Upper lobe of left lung (tissue), 6 donors: ENCODE data around the gene CLDN14. TPM values are rescaled to one million over a fixed set of nuclear protein-coding genes. Genes with fewer than 3 reads are reported as not detected.

Experiments used
- ATAC-seq, 2 donors: fragments of 200-7000 bp; cut with Tn5 transposase; one replicate each; pipeline ENCODE4 v1.9.1; 2022; ENCODE audit warnings: mild to moderate bottlenecking in 2 of 2, moderate library complexity in 2 of 2; ENCODE audit not compliant: low FRiP score in 2 of 2
- DNase-seq, 2 donors: peaks; one replicate each; pipeline ENCODE4 v3.0.0-alpha.2; 2019 to 2020
- H3K27ac ChIP-seq, 4 donors: fragments of 200-600 bp; sonication (generic); one replicate each; pipeline ENCODE4 v1.5.1; 2016 to 2019
- H3K27me3 ChIP-seq, 4 donors: fragments of 200-600 bp; sonication (generic); one replicate each; pipeline ENCODE4 v1.5.1; 2017 to 2019
- H3K36me3 ChIP-seq, 4 donors: fragments of 200-600 bp; sonication (generic); one replicate each; pipeline ENCODE4 v1.5.1; 2016 to 2019
- H3K4me1 ChIP-seq, 4 donors: fragments of 200-600 bp; sonication (generic); one replicate each; pipeline ENCODE4 v1.5.1; 2018 to 2019
- H3K4me3 ChIP-seq, 4 donors: fragments of 200-600 bp; sonication (generic); one replicate each; pipeline ENCODE4 v1.5.1; 2017 to 2019; ENCODE audit warnings: mild to moderate bottlenecking in 2 of 4, moderate library complexity in 1 of 4
- H3K9me3 ChIP-seq, 4 donors: fragments of 200-600 bp; sonication (generic); one replicate each; pipeline ENCODE4 v1.5.1; 2018 to 2019
- EP300 ChIP-seq, 4 donors: sonication (generic); formaldehyde crosslinking; IDR thresholded peaks; one replicate each; pipeline ENCODE4 v1.5.1; 2017; ENCODE audit warnings: antibody characterized with exemption in 4 of 4, control low read depth in 2 of 4
- POLR2A ChIP-seq, 4 donors: fragments of 450-650 bp; IDR thresholded peaks; one replicate each; pipeline ENCODE4 v1.5.1; 2016 to 2017; ENCODE audit warnings: antibody characterized with exemption in 4 of 4, mild to moderate bottlenecking in 2 of 4
- POLR2AphosphoS5 ChIP-seq, 2 donors: sonication (generic); formaldehyde crosslinking; IDR thresholded peaks; one replicate each; pipeline ENCODE4 v1.5.1; 2017; ENCODE audit warnings: antibody characterized with exemption in 2 of 2
- WGBS, 2 donors: methylation state at CpG; one replicate each; pipeline ENCODE4 v1.1.5; 2017 to 2018; 5-methylcytosine and 5-hydroxymethylcytosine counted together
- total RNA-seq, 6 donors: library from RNA; depleted of rRNA in 4 of 6; stranded (reverse); fragments of >200 nt in 4 of 6; gene quantifications; one replicate each; pipeline versions ENCODE4 v1.1.0 to v1.2.1, GENCODE V29; 2016 to 2021
- TF ChIP-seq, protein P1 (sequence below), 6 experiments: fragments of 450-650 bp in 4 of 6; fragments of 200-600 bp in 2 of 6; sonication (generic) in 2 of 6; IDR thresholded peaks; one replicate each; pipeline ENCODE4 v1.5.1; 2016 to 2019; ENCODE audit warnings: antibody characterized with exemption in 6 of 6
- donor health status: DM: no; HTN: no; CAD: no; lungs with moderate emphysema.
- donor health status: DM: no; HTN: yes; CAD: no; lungs with severe emphysema.

The CLDN14 gene
- total RNA-seq, 6 donors from 2014 or later, result 0.47 TPM; not detected in 5

DNA sequence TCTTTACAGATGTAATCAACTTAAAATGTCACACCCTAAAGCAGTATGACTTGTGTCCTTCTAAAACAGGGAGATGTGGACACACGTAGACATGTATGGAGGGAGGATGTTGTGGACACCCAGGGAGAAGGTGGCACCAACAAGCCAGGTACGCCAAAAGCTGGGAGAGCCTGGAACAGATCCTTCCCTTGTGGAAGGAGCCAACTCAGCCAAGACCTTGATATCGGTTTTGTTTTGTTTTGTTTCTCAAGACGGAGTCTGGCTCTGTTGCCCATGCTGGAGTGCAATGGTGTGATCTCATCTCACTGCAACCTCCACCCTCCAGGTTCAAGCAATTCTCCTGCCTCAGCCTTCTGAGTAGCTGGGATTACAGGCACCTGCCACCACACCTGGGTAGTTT, 49.1 kb downstream of the CLDN14 start:
- Histone ChIP-seq H3K4me3 (peak overlapping the region in 2 of 4 donors; percentile 2 to 37), H3K27ac (peak overlapping the region in 3 of 4 donors; percentile 41 to 82 (median 78)), H3K36me3 (no peaks in the 10 kb centered on the region), H3K9me3 (no peaks in the 10 kb centered on the region), H3K27me3 (no peaks in the 10 kb centered on the region), H3K4me1 (peaks cover 0 to 19% (median 9%) of the 10 kb centered on the region in 4 donors)
- DNase-seq, result no peak
- 83 to 87% methylated on average over 4 of the region's 4 CpGs for WGBS, 2 donors
- peak in 1 of 2 donors; percentile 44 for ATAC-seq
- TF ChIP-seq POLR2A (IDR thresholded peaks at IDR 0.05) (no peak), POLR2AphosphoS5 (IDR thresholded peaks at IDR 0.05) (no peak), EP300 (IDR thresholded peaks at IDR 0.05) (no peak)
- TF ChIP-seq, protein P1, sequence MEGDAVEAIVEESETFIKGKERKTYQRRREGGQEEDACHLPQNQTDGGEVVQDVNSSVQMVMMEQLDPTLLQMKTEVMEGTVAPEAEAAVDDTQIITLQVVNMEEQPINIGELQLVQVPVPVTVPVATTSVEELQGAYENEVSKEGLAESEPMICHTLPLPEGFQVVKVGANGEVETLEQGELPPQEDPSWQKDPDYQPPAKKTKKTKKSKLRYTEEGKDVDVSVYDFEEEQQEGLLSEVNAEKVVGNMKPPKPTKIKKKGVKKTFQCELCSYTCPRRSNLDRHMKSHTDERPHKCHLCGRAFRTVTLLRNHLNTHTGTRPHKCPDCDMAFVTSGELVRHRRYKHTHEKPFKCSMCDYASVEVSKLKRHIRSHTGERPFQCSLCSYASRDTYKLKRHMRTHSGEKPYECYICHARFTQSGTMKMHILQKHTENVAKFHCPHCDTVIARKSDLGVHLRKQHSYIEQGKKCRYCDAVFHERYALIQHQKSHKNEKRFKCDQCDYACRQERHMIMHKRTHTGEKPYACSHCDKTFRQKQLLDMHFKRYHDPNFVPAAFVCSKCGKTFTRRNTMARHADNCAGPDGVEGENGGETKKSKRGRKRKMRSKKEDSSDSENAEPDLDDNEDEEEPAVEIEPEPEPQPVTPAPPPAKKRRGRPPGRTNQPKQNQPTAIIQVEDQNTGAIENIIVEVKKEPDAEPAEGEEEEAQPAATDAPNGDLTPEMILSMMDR (IDR thresholded peaks at IDR 0.05), result no peak

DNA sequence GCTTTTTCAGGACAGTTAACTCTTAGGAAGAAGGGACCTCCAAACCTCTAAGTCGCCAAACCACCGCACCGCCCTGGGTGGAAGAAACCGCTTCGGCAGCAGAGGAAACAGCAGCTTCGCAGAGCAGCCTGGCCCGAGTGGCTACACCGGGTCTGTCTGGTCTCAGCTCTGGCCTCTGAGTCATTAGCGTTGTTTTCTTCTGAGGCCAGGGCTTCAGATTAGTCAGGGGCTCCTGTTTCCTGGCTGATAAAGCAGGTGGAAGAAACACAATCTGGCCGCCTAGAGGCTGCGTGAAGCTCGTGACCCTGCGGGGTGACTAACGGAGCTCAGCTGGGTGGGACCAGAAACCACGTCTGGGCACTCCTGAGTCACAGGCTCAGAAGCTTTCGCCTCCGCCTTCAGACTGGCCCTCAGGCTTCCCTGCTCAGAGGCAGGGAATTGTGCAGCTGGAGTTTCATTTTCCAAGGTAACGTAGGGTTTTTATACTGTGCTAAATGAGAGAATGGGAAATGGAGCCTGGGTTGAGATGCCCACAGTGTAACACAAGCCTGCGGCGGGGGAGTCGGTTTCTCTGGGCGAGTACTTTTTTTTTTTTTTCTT, 49.9 kb downstream of the CLDN14 start:
- TF ChIP-seq, protein P1 (IDR thresholded peaks at IDR 0.05), result peak in 4 of 6 experiments; percentile 21 to 41 (median 34)
- TF ChIP-seq POLR2AphosphoS5 (IDR thresholded peaks at IDR 0.05) (peak; percentile 59 to 82), POLR2A (IDR thresholded peaks at IDR 0.05) (peak in 2 of 4 donors; percentile 46 to 82), EP300 (IDR thresholded peaks at IDR 0.05) (peak in 2 of 4 donors; percentile 66 to 87)
- Histone ChIP-seq H3K27ac (peak overlapping the region; percentile 41 to 82 (median 68)), H3K4me1 (peaks cover 0 to 19% (median 9%) of the 10 kb centered on the region in 4 donors), H3K36me3 (no peaks in the 10 kb centered on the region), H3K4me3 (peak overlapping the region in 3 of 4 donors; percentile 7 to 37 (median 23)), H3K9me3 (no peaks in the 10 kb centered on the region), H3K27me3 (no peaks in the 10 kb centered on the region)
- ATAC-seq (peak; percentile 92 to 94), DNase-seq (peak in 1 of 2 donors; percentile 81)
- WGBS, 2 donors, result 26 to 44% methylated on average over 16 to 22 of the region's 22 CpGs

DNA sequence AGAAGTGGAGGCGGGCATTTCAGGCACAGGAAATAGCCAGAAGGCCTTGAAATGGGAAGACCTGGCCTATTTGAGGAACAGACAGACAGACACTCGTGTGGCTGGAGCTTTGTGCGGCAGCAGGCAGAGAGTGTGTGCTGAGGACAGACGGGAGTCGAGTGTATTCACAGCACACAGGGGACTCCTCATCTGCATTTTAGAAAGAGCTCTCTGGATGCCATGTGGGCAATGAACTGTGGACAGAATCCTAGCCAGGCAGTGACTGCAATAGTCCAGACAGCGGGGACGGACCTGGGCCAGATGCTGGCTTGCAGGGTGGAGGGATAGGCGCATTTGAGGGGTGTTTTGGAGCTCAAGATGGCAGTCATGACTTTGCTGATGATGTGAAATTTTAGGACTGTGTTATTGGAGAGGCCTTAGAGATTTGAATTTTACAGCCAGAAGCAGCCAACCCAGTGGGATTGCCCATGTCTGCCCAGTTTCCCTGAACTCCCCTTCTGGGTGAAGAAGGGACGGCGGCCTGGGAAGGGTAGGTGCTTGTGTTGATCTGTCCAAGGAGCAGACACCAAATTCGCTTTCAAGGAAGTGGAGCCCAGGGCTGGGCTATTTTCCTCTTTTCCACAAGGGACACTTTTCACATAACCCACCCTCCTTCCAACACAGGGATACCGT, 51.0 kb downstream of the CLDN14 start:
- 79 to 84% methylated on average over 12 of the region's 12 CpGs for WGBS, 2 donors
- H3K27ac ChIP-seq, result peak overlapping the region in 3 of 4 donors; percentile 9 to 82 (median 78)
- no peak for ATAC-seq

DNA sequence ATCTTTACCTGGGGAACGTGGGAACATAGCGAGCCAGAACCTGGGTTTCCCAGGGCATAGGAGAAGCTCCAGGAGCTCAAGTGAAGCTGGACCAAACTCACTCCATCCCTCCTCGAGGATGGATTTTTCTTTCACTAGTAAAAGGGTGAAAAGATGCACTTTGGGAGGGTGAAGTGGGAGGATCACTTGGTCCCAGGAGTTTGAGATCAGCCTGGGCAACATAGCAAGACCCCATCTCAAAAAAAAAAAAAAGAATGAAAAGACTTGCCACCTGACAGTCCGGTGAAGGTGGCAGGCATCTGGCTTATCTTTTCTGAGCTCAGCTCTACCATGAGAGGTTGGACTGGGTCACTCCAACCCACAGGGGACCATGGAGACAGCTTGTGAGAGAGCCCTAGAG, 52.4 kb downstream of the CLDN14 start:
- TF ChIP-seq, protein P1 (IDR thresholded peaks at IDR 0.05), result no peak
- TF ChIP-seq POLR2AphosphoS5 (IDR thresholded peaks at IDR 0.05) (no peak), POLR2A (IDR thresholded peaks at IDR 0.05) (no peak), EP300 (IDR thresholded peaks at IDR 0.05) (no peak)
- H3K27me3 ChIP-seq, result no peaks in the 10 kb centered on the region
- H3K36me3 ChIP-seq, result no peaks in the 10 kb centered on the region
- DNase-seq, result no peak
- H3K4me3 ChIP-seq, result no peak overlapping the region
- no peak for ATAC-seq
- no peaks in the 10 kb centered on the region for H3K9me3 ChIP-seq
- no peak overlapping the region for H3K27ac ChIP-seq
- H3K4me1 ChIP-seq, result peaks cover 0 to 19% (median 9%) of the 10 kb centered on the region in 4 donors
- WGBS, 2 donors, result 88 to 89% methylated on average over 4 of the region's 4 CpGs

More for the DNA sequence above, 51.0 kb downstream of the CLDN14 start:
- Histone ChIP-seq H3K27me3 (no peaks in the 10 kb centered on the region), H3K4me3 (no peak overlapping the region), H3K4me1 (peaks cover 0 to 19% (median 9%) of the 10 kb centered on the region in 4 donors), H3K36me3 (no peaks in the 10 kb centered on the region), H3K9me3 (no peaks in the 10 kb centered on the region)
- DNase-seq, result peak in 1 of 2 donors; percentile 27
- TF ChIP-seq POLR2A (IDR thresholded peaks at IDR 0.05), result peak in 1 of 4 donors; percentile 55
- no peak for TF ChIP-seq EP300 (IDR thresholded peaks at IDR 0.05)

DNA sequence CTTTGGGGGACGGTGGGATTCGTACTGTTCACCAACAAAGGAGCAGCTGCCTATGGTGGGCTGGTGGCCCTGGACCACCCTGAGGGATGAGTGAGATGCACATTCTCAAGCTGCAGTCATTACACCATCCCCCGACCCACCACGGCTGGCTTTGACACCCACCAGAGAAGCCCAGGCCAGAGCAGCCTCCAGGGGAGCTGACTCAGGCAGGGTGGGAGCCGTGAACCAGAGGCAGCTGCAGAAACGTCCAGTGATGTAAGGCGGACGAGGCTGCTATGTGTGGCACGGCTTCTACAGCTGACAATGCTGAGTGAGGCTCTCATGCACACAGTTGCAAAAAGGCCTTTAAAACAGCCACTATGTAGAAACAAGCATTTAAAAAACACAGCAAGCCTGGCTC, 54.6 kb downstream of the CLDN14 start:
- Histone ChIP-seq H3K27ac (no peak overlapping the region), H3K36me3 (no peaks in the 10 kb centered on the region), H3K4me3 (no peak overlapping the region), H3K27me3 (no peaks in the 10 kb centered on the region), H3K9me3 (no peaks in the 10 kb centered on the region), H3K4me1 (peaks cover 0 to 11% (median 4%) of the 10 kb centered on the region in 4 donors)
- WGBS, 2 donors, result 86 to 94% methylated on average over 8 of the region's 9 CpGs
- TF ChIP-seq, protein P1 (IDR thresholded peaks at IDR 0.05), result no peak
- TF ChIP-seq EP300 (IDR thresholded peaks at IDR 0.05) (no peak), POLR2AphosphoS5 (IDR thresholded peaks at IDR 0.05) (no peak), POLR2A (IDR thresholded peaks at IDR 0.05) (no peak)
- peak in 1 of 2 donors; percentile 19 for DNase-seq
- peak in 1 of 2 donors; percentile 62 for ATAC-seq
